Stimulated activated naive CD4-positive, alpha-beta T cell (primary cell): ENCODE results near the gene ZNF205.
A peak's percentile ranks its signal among the peaks of the same experiment; 100 is the strongest.
"Not testable (repeated sequence)": the region's sequence is repeated elsewhere in the genome, so short reads cannot be mapped to it uniquely, and the experiment has no call there.

Experiments used
- DNase-seq, 6 experiments: peaks; one replicate each; lab custom pipeline; 2025; lab: John Stamatoyannopoulos, UW

The ZNF205 gene

GRCh38 chr16:3148256-3149192 lies 36.1 kb downstream of the ZNF205 start:
- no peak for DNase-seq

GRCh38 chr16:3149193-3149530 lies 36.8 kb downstream of the ZNF205 start:
- no peak for DNase-seq

- peak in 3 of 6 experiments; percentile 35 to 48 (median 41) for DNase-seq
These were observed 37.4 kb downstream of the ZNF205 start for GRCh38 chr16:3149630-3150345.

GRCh38 chr16:3150346-3151218 lies 38.2 kb downstream of the ZNF205 start:
- peak; percentile 94 to 97 (median 95) for DNase-seq

GRCh38 chr16:3152027-3152276 lies 39.6 kb downstream of the ZNF205 start:
- DNase-seq: peak in 2 of 6 experiments; percentile 17 to 30

GRCh38 chr16:3152277-3152990 lies 40.0 kb downstream of the ZNF205 start:
- peak; percentile 56 to 79 (median 60) for DNase-seq

GRCh38 chr16:3152991-3153368 lies 40.6 kb downstream of the ZNF205 start:
- DNase-seq: no peak

- DNase-seq: no peak
These were observed 42.8 kb downstream of the ZNF205 start for GRCh38 chr16:3155181-3155580.

- DNase-seq: no peak
These were observed 43.6 kb downstream of the ZNF205 start for GRCh38 chr16:3155972-3156371.

- peak in 5 of 6 experiments; percentile 30 to 42 (median 37) for DNase-seq
These were observed 45.0 kb downstream of the ZNF205 start for GRCh38 chr16:3157229-3158025.

GRCh38 chr16:3158026-3158509 lies 45.7 kb downstream of the ZNF205 start:
- peak in 2 of 6 experiments; percentile 33 to 52 for DNase-seq

- DNase-seq: peak; percentile 90 to 96 (median 92)
These were observed 46.3 kb downstream of the ZNF205 start for GRCh38 chr16:3158510-3159314.

GRCh38 chr16:3161235-3162018 lies 49.0 kb downstream of the ZNF205 start:
- DNase-seq: no peak

GRCh38 chr16:3164121-3164991 lies 52.0 kb downstream of the ZNF205 start:
- DNase-seq: no peak

GRCh38 chr16:3165111-3165822 lies 52.9 kb downstream of the ZNF205 start:
- DNase-seq: no peak

- DNase-seq: no peak
These were observed 54.1 kb downstream of the ZNF205 start for GRCh38 chr16:3166505-3166886.

GRCh38 chr16:3168729-3169128 lies 56.3 kb downstream of the ZNF205 start:
- DNase-seq: not testable (repeated sequence)
